H1 (cell line): ENCODE measurements around the gene ZNF283. TPM values are rescaled to one million over a fixed set of nuclear protein-coding genes. Genes with fewer than 3 reads are reported as not detected.

Experiments used
- CHD1 ChIP-seq: IDR thresholded peaks from 2 replicates; pipeline ENCODE4 v1.6.1; 2012; ENCODE audit warnings: low read depth, low read length, improper control_type of control experiment
- CTCF ChIP-seq, 3 experiments: IDR thresholded peaks; 1 replicate in 2 of 3; 2 replicates in 1 of 3; pipeline versions ENCODE4 v1.5.1 to v1.6.1; 2011; ENCODE audit warnings: low read length in 3 of 3, mild to moderate bottlenecking in 3 of 3, inconsistent platforms in 2 of 3, low read depth in 1 of 3, moderate library complexity in 1 of 3; ENCODE audit not compliant: insufficient read depth in 1 of 3; ENCODE audit errors: control extremely low read depth in 1 of 3
- HDAC6 ChIP-seq: IDR thresholded peaks from one replicate; pipeline ENCODE4 v1.7.1; 2012; ENCODE audit warnings: low read depth, mild to moderate bottlenecking, inconsistent platforms, low read length, moderate library complexity
- KDM4A ChIP-seq: IDR thresholded peaks from one replicate; pipeline ENCODE4 v1.7.1; 2012; ENCODE audit warnings: low read depth, mild to moderate bottlenecking, moderate library complexity, low read length, inconsistent platforms; ENCODE audit not compliant: severe bottlenecking
- PHF8 ChIP-seq: fragments of 200-600 bp; sonication (generic); conservative IDR thresholded peaks from 2 replicates; pipeline ENCODE4 v1.7.1; 2012; ENCODE audit warnings: low read depth, mild to moderate bottlenecking, inconsistent platforms, low read length, moderate library complexity
- SIX5 ChIP-seq: IDR thresholded peaks from 2 replicates; pipeline ENCODE4 v1.6.1; 2011; ENCODE audit warnings: mild to moderate bottlenecking, low read depth, low read length
- TCF12 ChIP-seq: IDR thresholded peaks from 2 replicates; pipeline ENCODE4 v1.6.1; 2011; ENCODE audit warnings: low read depth, mild to moderate bottlenecking, low read length
- ZNF274 ChIP-seq: IDR thresholded peaks from 2 replicates; pipeline ENCODE4 v1.7.0; 2012; ENCODE audit warnings: low read length, borderline replicate concordance; ENCODE audit errors: extremely low read depth
- polyA plus RNA-seq, 7 experiments: library from polyadenylated mRNA; depleted of rRNA in 3 of 7; stranded (reverse) in 5 of 7; unstranded in 2 of 7; fragments of >200 nt in 5 of 7; fragments of 200-250 nt in 2 of 7; gene quantifications; 1 replicate in 5 of 7; 2 replicates in 1 of 7; 4 replicates in 1 of 7; pipeline versions ENCODE4 v1.2.1 to v1.2.3, GENCODE V29; 2011 to 2013; ENCODE audit warnings: missing spikeins in 2 of 7, mixed read lengths in 2 of 7
- total RNA-seq: library from RNA; stranded (reverse); fragmentation: NEBNext Ultra II Directional; extraction: Animal tissue kit (Norgen Biotek cat#: 25700); gene quantifications from 2 replicates; pipeline ENCODE4 v1.2.1, GENCODE V29; 2021

The ZNF283 gene
- total and polyA plus RNA-seq, 2 of the 8 experiments (the other 6 are each of a cell fraction or from before 2014, with no cell fraction given), result 1.1 to 4.3 TPM

GRCh38 chr19:43798026-43798545 lies 29.0 kb upstream of the ZNF283 start (continued):
- TF ChIP-seq ZNF274, result no peak
- no peak for TF ChIP-seq CHD1
- TF ChIP-seq KDM4A, result no peak
- no peak for TF ChIP-seq HDAC6
- TF ChIP-seq PHF8, result no peak
- TF ChIP-seq SIX5, result no peak
- TF ChIP-seq TCF12, result no peak
- no peak for TF ChIP-seq CTCF (IDR thresholded peaks at IDR 0.05; ENCODE audit: control extremely low read depth in 1 of 3, insufficient read depth in 1 of 3, low read depth in 1 of 3, low read length in 3 of 3)
